Pulmonary artery endothelial cell (primary cell): ENCODE results near the gene SFPQ. TPM values are rescaled to one million over a fixed set of nuclear protein-coding genes. Genes with fewer than 3 reads are reported as not detected.
"Not testable (repeated sequence)": the region's sequence is repeated elsewhere in the genome, so short reads cannot be mapped to it uniquely, and the experiment has no call there.

ENCODE experiments used
- DNase-seq: peaks from one replicate; pipeline ENCODE4 v3.0.0-alpha.2; 2011; ENCODE audit warnings: low read depth, low spot score
- total RNA-seq: library from RNA; depleted of rRNA; stranded (reverse); fragments of >200 nt; gene quantifications from 2 replicates; pipeline ENCODE4 v1.2.3, GENCODE V29; 2014

SFPQ gene
- total RNA-seq, 1 donor from 2014 or later: 298 TPM

DNA sequence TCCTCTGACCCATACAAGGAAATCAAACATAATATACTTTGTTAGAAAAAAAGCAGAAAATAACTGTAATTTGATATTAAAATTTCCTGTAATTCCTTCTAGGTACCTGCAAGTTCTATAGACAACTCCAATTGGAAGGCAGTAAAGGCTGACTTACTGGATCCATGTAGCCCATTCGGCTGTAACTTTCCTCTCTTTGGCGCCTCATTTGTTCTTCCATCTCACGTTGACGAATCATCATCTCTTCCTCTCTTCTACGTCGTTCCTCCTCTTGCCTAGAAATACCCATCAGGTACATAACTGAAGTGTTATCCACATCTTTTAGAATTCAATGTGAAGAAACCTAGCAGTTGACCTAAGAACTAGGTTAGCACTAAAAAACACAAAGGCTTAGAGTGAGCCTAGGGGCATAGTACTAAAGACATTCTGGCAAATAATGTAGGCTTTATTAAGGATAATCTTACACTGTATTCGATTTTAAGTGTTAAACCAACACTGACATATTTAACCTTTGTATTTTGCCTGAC, 5.1 kb downstream of the SFPQ start:
- no peak for DNase-seq

DNA sequence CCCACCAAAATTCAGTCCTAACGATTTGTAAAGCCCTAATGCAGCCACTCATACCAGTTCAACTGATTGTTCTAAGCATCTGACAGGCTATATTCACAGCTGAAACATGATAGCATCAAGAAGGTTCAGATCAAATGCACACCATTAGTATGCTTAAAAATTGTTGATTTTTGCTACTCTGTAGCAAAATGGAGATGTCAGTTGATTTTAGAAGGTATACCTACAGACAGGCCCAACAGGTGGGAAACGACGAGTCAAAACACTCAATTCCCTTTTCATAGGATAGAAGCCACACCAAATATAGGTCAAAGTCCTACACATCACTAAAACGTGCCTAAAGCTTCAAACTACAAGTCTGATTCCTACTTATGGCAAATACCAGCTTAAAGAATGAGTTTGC, 6.7 kb downstream of the SFPQ start:
- no peak for DNase-seq

GRCh38 chr1:35185200-35185599, 7.7 kb downstream of the SFPQ start:
- DNase-seq: no peak

GRCh38 chr1:35184495-35185199, 8.3 kb downstream of the SFPQ start:
- DNase-seq: no peak

DNA sequence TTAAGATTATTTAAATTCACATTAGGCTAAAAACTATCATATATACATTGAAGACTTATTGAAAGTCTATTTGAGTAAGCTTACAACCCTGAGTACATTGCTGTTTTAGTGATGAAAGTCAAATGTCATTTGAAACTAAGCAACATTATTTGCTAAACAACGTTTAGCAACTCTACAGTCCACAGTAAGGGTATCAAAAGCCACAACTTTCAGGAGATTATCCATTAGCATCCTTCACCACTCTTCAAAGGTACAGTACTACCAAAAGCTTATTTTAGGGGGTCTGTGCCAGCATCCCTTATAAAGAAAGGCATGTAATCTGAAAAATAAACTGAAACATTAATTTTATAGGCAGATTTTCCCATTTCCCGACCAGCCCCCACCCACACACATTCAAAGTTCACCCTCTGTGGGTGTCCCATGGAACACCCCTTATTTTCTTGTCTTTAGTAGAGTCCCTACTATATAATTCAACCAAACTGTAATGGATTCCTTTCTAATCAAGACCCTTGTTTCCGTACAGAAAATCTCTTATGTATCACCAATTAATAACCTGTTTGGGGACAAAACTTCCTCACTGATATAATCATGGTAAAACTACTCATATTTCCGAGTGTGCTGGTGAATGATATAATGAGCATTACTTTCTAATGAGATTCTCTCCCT, 11.0 kb downstream of the SFPQ start:
- DNase-seq: no peak

DNA sequence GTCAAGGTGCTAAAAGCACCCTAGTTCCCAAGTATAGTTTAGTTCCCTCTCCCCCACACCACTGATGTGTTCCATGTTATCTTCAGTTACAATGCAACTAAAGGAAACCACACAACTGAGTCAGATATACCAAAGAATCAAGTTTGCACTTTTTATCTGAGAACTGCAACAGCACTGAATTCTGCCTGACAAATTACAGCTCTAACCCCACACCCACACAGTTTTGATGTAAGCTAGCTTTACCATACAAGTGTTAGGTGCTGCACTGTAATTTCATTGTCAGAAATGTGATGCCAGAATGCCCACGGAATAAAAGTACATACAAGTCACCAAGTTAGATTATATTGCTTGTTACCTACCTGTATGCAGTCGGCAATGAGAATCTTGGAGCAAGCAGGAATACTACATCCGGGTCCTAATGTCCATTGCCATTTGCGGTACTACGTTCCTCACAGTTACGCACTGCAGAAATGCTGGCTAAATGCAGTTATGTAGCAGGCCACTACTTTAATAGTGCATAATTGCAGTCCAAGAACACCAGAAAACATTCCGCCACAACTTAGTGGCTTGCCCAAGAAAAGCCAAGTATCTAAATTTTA, 12.1 kb downstream of the SFPQ start:
- DNase-seq: no peak

- DNase-seq: no peak
Measured at GRCh38 chr1:35179908-35180307, 13.0 kb downstream of the SFPQ start.

- DNase-seq: no peak
Measured at GRCh38 chr1:35178874-35179380, 14.0 kb downstream of the SFPQ start.

- DNase-seq: no peak
Measured at GRCh38 chr1:35178295-35178695, 14.7 kb downstream of the SFPQ start.

- DNase-seq: no peak
Measured at GRCh38 chr1:35177237-35177786, 15.6 kb downstream of the SFPQ start.

GRCh38 chr1:35175602-35176001, 17.3 kb downstream of the SFPQ start:
- no peak for DNase-seq

DNA sequence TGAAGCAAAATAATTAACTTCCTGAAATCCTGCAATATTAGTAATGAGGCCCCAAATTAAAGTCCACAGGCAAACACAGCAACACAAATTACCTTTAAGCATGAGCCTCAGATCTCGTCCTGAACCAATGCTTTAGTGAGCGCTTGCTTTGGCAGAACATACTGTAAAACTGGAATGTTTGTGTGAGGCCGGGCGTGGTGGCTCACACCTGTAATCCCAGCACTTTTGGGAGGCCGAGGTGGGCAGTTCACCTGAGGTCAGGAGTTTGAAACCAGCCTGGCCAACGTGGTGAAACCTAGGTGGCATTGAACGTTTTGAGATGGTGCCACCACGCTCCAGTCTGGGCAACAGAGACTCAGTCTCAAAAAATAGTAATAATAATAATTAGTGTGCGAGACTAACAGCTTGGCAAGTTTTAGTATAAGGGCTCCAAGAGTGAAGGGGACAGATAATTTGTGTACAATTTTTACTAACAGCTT, 17.8 kb downstream of the SFPQ start:
- no peak for DNase-seq

DNA sequence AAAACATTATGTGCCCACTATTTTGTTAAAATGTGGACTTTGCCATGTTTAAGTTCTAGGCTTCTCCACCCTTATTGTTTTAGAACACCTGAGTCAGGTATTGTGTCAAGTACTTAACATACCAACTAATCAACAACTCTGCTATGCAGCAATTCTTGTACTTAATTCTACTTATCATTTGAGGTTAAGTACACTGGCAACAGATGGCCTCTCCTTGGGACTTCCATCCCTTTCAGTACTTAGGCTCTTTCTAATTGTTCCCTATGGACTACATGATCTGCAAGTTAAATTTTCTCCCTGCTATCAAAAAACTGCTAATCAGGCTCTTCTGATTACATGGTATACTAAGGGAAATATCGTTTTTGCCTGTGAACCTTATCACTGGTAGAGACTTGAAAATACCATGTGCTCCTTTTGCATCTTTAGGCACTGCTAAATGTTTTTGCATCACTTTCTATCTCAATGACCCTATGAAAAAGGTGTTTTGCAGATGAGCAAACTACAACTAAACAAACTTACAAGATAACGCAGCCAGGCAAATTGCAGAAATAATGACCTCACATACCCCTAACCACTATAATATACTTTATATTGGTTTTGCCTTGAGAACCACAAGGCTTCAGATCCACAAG, 18.9 kb downstream of the SFPQ start:
- DNase-seq: no peak

DNA sequence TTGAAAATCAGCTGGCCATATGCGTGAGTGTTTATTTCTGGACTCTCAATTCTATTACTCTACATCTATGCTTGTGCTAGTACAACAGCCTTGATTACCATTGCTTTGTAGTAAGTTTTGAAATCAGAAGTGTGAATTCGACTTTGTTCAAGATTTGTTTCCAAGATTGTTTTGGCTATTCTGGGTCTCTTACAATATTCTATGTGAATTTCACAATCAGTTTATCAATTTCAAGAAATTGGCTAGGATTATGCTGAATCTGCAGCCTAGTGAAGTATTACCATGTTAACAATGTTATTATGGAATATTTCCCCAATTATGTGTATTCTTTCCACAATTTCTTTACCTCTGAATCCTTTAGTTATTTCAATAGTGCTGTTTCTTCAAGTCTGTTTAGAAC, 19.5 kb downstream of the SFPQ start:
- no peak for DNase-seq

DNA sequence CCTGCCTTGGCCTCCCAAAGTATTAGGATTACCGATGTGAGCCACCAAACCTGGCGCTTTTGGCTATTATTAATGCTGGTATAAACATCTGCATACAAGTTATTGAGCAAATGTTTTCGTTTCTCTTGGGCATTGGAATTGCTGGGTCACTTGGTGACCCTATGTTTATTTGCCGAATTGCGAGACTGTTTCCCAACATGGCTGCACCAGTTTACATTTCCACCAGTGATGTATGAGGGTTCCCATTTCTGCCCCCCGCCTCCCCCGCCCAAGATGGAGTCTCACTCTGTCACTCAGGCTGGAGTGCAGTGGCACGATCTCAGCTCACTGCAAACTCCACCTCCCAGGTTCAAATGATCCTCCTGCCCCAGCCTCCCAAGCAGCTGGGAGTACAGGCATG, 20.9 kb downstream of the SFPQ start:
- no peak for DNase-seq

GRCh38 chr1:35171579-35171978, 21.4 kb downstream of the SFPQ start:
- no peak for DNase-seq

DNA sequence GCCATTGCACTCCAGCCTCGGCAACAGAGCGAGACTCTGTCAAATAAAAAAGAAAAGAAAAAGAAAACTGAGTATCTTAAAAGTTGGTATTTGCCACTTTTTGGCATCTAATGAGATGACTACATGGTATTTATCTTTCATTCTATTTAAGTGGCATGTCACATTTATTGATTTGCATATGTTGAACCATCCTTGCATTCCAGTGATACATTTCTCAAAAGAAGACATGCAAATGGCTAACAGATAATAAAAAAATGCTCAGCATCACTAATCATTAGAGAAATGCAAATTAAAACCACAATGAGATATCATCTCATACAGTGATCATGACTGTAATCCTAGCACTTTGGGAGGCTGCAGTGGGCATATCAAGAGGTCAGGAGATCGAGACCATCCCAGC, 28.1 kb downstream of the SFPQ start:
- no peak for DNase-seq

GRCh38 chr1:35151220-35151619, 41.7 kb downstream of the SFPQ start:
- no peak for DNase-seq

DNA sequence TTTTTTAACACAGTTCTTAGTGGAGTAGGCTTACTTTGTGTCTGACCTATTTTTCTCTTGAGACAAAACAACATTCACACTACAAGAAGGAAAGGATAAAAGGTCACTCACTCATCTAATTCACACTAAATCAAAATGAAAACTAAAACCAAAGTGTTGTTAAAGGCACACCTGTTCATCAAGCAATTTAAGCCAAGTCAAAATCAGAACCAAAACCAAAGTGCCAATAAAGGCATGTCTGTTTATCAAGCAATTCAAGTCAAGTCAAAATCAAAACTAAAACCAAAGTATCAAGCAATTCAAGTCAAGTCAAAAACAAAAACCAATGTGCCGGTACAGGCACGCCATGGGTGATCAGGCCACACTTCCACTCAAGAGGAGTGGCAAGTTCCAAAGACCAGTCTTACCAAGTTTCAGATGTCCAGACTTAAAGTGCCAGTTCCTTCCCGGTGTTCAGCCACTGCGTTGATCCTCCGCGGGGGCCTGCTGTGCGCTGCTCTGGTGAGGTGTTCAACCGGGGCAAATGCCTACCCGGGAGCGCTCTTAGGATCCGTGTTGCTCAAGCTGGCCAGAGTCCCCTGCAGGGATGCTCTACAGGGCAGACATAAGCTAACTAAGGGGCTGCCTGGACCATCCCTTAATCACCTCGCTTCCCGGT, 46.9 kb downstream of the SFPQ start:
- not testable (repeated sequence) for DNase-seq

GRCh38 chr1:35143737-35144508, 49.0 kb downstream of the SFPQ start:
- DNase-seq: no peak
